ENCODE data around the gene GLCE.

Gene GLCE

GRCh38 chr15:69189157-69189556 is 28.7 kb downstream of the GLCE start:
- H3K9me3 Mint-ChIP-seq: peaks cover 13% of the 10 kb centered on the region
- H3K36me3 Mint-ChIP-seq (ENCODE audit: low read depth): peaks cover 33% of the 10 kb centered on the region
- no peak overlapping the region for H3K4me3 Mint-ChIP-seq
- no peak overlapping the region for H3K27ac Mint-ChIP-seq
- peaks cover 7% of the 10 kb centered on the region for H3K4me1 Mint-ChIP-seq
- H3K27me3 Mint-ChIP-seq (ENCODE audit: low read depth): no peaks in the 10 kb centered on the region
- TF ChIP-seq, protein P1, sequence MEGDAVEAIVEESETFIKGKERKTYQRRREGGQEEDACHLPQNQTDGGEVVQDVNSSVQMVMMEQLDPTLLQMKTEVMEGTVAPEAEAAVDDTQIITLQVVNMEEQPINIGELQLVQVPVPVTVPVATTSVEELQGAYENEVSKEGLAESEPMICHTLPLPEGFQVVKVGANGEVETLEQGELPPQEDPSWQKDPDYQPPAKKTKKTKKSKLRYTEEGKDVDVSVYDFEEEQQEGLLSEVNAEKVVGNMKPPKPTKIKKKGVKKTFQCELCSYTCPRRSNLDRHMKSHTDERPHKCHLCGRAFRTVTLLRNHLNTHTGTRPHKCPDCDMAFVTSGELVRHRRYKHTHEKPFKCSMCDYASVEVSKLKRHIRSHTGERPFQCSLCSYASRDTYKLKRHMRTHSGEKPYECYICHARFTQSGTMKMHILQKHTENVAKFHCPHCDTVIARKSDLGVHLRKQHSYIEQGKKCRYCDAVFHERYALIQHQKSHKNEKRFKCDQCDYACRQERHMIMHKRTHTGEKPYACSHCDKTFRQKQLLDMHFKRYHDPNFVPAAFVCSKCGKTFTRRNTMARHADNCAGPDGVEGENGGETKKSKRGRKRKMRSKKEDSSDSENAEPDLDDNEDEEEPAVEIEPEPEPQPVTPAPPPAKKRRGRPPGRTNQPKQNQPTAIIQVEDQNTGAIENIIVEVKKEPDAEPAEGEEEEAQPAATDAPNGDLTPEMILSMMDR (IDR thresholded peaks at IDR 0.05; ENCODE audit: unreplicated experiment in 3 of 3): no peak

- TF ChIP-seq, protein P1 (IDR thresholded peaks at IDR 0.05; ENCODE audit: unreplicated experiment in 3 of 3): no peak
- peaks cover 13% of the 10 kb centered on the region for H3K9me3 Mint-ChIP-seq
- H3K27me3 Mint-ChIP-seq (ENCODE audit: low read depth): no peaks in the 10 kb centered on the region
- peaks cover 16% of the 10 kb centered on the region for H3K4me1 Mint-ChIP-seq
- peaks cover 33% of the 10 kb centered on the region for H3K36me3 Mint-ChIP-seq (ENCODE audit: low read depth)
- H3K4me3 Mint-ChIP-seq: no peak overlapping the region
- no peak overlapping the region for H3K27ac Mint-ChIP-seq
Measured at GRCh38 chr15:69190091-69190490, 29.7 kb downstream of the GLCE start.

- no peak overlapping the region for H3K27ac Mint-ChIP-seq
- H3K36me3 Mint-ChIP-seq (ENCODE audit: low read depth): peaks cover 33% of the 10 kb centered on the region
- H3K27me3 Mint-ChIP-seq (ENCODE audit: low read depth): no peaks in the 10 kb centered on the region
- H3K4me3 Mint-ChIP-seq: no peak overlapping the region
- TF ChIP-seq, protein P1 (IDR thresholded peaks at IDR 0.05; ENCODE audit: unreplicated experiment in 3 of 3): no peak
- H3K9me3 Mint-ChIP-seq: peaks cover 13% of the 10 kb centered on the region
- peaks cover 19% of the 10 kb centered on the region for H3K4me1 Mint-ChIP-seq
Measured at GRCh38 chr15:69190504-69190903, 30.1 kb downstream of the GLCE start.

DNA sequence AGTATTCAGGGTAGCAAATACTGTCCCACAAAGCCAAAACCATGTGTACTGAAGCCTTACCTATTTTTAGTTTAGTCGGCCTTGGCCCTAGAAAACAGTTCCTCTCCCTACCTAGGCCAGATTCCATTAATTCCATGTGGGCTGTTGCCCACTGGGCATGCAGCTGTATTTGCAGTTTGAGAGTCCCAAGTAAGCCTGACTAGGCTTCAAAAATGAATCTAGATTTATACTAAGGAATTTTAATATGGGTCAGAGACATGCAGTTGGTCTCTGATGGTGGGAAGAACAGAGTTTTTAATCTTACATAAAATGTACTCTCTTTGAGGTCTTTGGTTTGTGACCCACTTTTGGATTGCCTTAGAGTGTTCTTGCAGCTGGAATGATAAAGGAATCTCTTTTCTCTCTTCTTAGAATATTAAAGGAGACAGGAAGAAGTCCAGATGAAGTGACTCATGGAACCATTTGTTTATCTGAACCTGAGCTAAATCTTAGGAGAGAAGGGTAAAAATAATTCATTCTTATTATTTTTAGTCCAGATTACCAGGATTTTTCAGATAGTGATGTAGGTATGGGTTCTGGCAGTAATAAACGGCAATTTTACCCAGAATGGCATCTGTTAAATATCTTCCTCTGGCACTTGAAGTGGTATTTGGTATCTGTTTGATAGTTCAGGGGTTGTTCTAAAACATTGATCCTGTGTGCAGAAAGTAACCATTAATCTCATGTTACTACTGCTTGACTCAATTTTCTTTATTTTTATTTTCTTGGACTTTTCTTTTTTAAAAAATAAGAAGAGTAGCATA is 33.8 kb downstream of the GLCE start:
- Mint-ChIP-seq H3K4me3 (no peak overlapping the region), H3K4me1 (peaks cover 25% of the 10 kb centered on the region)

DNA sequence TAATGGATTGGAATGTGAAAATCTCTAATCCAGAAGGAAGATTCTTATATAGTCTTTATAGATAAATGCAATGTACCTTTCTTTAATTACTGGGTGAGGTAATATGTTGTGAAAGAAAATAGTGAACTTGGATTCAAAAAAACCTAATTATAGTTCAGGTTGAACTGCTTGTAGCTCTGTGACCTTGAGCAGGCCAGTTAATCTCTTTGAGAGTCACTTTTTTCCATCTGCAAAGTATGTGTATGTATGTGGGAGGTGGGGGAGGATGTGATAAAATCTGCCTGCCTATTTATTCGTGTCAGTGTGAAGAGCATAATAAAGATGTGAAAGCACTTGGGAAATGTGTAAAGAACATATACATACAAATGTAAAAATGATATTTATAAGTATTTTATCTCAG is 34.4 kb downstream of the GLCE start:
- Mint-ChIP-seq H3K9me3 (peaks cover 10% of the 10 kb centered on the region), H3K27ac (peak overlapping the region in 2 of 3 experiments; percentile 38 to 76), H3K4me3 (no peak overlapping the region), H3K27me3 (ENCODE audit: low read depth) (no peaks in the 10 kb centered on the region), H3K36me3 (ENCODE audit: low read depth) (peaks cover 30% of the 10 kb centered on the region), H3K4me1 (peaks cover 25% of the 10 kb centered on the region)
- TF ChIP-seq, protein P1 (IDR thresholded peaks at IDR 0.05; ENCODE audit: unreplicated experiment in 3 of 3): no peak

More for the DNA sequence above, 33.8 kb downstream of the GLCE start:
- Mint-ChIP-seq H3K36me3 (ENCODE audit: low read depth) (peaks cover 35% of the 10 kb centered on the region), H3K27me3 (ENCODE audit: low read depth) (no peaks in the 10 kb centered on the region), H3K9me3 (peaks cover 13% of the 10 kb centered on the region), H3K27ac (peak overlapping the region; percentile 51 to 76 (median 67))
- TF ChIP-seq, protein P1 (IDR thresholded peaks at IDR 0.05; ENCODE audit: unreplicated experiment in 3 of 3): no peak
